ENCODE data around the gene KANK4. TPM values are rescaled to one million over a fixed set of nuclear protein-coding genes. Genes with fewer than 3 reads are reported as not detected.

The KANK4 gene
- total and polyA plus RNA-seq, 2 of the 4 experiments (the other 2 are of a cell fraction) = not detected

- DNase-seq (no peak), ATAC-seq (ENCODE audit: low read depth) (no peak)
- Histone ChIP-seq H2BK5ac (ENCODE audit: low read depth, low read length, poor library complexity, severe bottlenecking) (no peak overlapping the region), H2AK5ac (ENCODE audit: low read depth, low read length) (no peak overlapping the region), H4K20me1 (ENCODE audit: insufficient read depth, low read length) (no peaks in the 10 kb centered on the region), H3K23ac (ENCODE audit: low read depth, low read length) (no peak overlapping the region), H3K79me1 (ENCODE audit: low read depth in 1 of 2, low read length in 2 of 2) (no peaks in the 10 kb centered on the region), H2AFZ (replicated peaks; ENCODE audit: low read length, poor library complexity) (no peak overlapping the region), H3K36me3 (ENCODE audit: control insufficient read depth, insufficient read depth, low read length) (no peaks in the 10 kb centered on the region), H3K4ac (ENCODE audit: low read depth, low read length) (no peak overlapping the region), H4K8ac (ENCODE audit: low read depth in 2 of 2, low read length in 2 of 2) (no peak overlapping the region), H3K9ac (ENCODE audit: low read depth, low read length) (no peak overlapping the region), H3K9me1 (ENCODE audit: insufficient read depth, low read length) (no peaks in the 10 kb centered on the region), H3K56ac (ENCODE audit: extremely low read depth, insufficient read depth, low read length) (no peak overlapping the region), H4K91ac (ENCODE audit: insufficient read depth, low read depth, low read length) (no peak overlapping the region), H3K4me2 (ENCODE audit: low read depth, low read length) (no peak overlapping the region), H3K9me3 (ENCODE audit: control insufficient read depth, insufficient read depth, low read length) (no peaks in the 10 kb centered on the region), H3K4me1 (ENCODE audit: control insufficient read depth, insufficient read depth, low read length) (no peaks in the 10 kb centered on the region), H3K27ac (ENCODE audit: insufficient read depth, low read length) (no peak overlapping the region), H2BK120ac (ENCODE audit: low read depth, low read length) (no peak overlapping the region), H4K5ac (ENCODE audit: low read depth, low read length) (no peak overlapping the region), H2BK15ac (ENCODE audit: low read depth, low read length) (no peak overlapping the region), H2BK20ac (ENCODE audit: low read depth, low read length) (no peak overlapping the region), H3K4me3 (ENCODE audit: insufficient read depth, low read depth, low read length) (no peak overlapping the region), H3K18ac (ENCODE audit: low read depth, low read length) (no peak overlapping the region), H3K27me3 (ENCODE audit: control insufficient read depth, insufficient read depth, low read length) (no peaks in the 10 kb centered on the region), H2AK9ac (replicated peaks; ENCODE audit: low read depth, low read length, poor library complexity) (no peak overlapping the region), H3K14ac (replicated peaks; ENCODE audit: low read depth, low read length) (no peak overlapping the region)
- no CpG with 5 or more reads among the region's 11 CpGs for WGBS, 2 experiments (ENCODE audit: extremely low coverage in 2 of 2, insufficient read length in 1 of 2)
- BruUV-seq (replicated peaks) = no TSS peak
- ChIA-PET POLR2A (ENCODE audit: unreplicated experiment) (no interaction called here), CTCF (no interaction called here)
- no peak for TF ChIP-seq BHLHE40 (IDR thresholded peaks at IDR 0.05; ENCODE audit: low read depth, low read length)
- intact Hi-C loops (cut with micrococcal nuclease) = no loop called here
- dilution Hi-C loops (cut with HindIII; ENCODE audit: low sequenced_read_pairs, unreplicated experiment) = no loop called here
- in situ Hi-C loops (cut with MboI; ENCODE audit: low sequenced_read_pairs) = no loop called here
Measured at GRCh38 chr1:62362061-62362917, 43.1 kb upstream of the KANK4 start.

Data from IMR-90 (cell line).